OCI-LY7 (cell line): ENCODE measurements around the gene DNAJB5. TPM values are rescaled to one million over a fixed set of nuclear protein-coding genes. Genes with fewer than 3 reads are reported as not detected.

Source experiments
- BruUV-seq: library from RNA; stranded (reverse); fragments of 400-500 nt; replicated peaks from 2 replicates; lab custom pipeline; 2021; lab: Mats Ljungman, UMichigan
- CTCF ChIA-PET: fragments of 300-600 bp; sonication (Branson Sonifier 250); formaldehyde crosslinking; loops from one replicate; lab custom pipeline; 2022; ENCODE audit warnings: antibody characterized with exemption; ENCODE audit not compliant: unreplicated experiment; lab: Charles Lee
- POLR2A ChIA-PET: fragments of 300-600 bp; sonication (Branson Sonifier 250); formaldehyde crosslinking; loops from one replicate; lab custom pipeline; 2022; ENCODE audit warnings: antibody characterized with exemption; lab: Charles Lee
- DNase-seq: peaks from one replicate; pipeline ENCODE4 v3.0.0-alpha.2; 2015; ENCODE audit warnings: low spot score
- H2AFZ ChIP-seq: fragments of 200-600 bp; sonication (generic), shearing (Covaris generic); 2 replicates; pipeline ENCODE4 v1.6.1; 2014; ENCODE audit warnings: mild to moderate bottlenecking, antibody characterized with exemption, low read length, moderate library complexity
- H3K27ac ChIP-seq: fragments of 200-600 bp; sonication (generic); 2 replicates; pipeline ENCODE4 v1.5.1; 2014; ENCODE audit warnings: mixed run types, low read depth, mild to moderate bottlenecking, moderate library complexity, low read length, inconsistent platforms; ENCODE audit not compliant: poor library complexity, severe bottlenecking
- H3K36me3 ChIP-seq: fragments of 200-600 bp; sonication (generic); 2 replicates; pipeline ENCODE4 v1.6.1; 2014; ENCODE audit warnings: mild to moderate bottlenecking, antibody characterized with exemption, low read length, moderate library complexity, mixed read lengths; ENCODE audit not compliant: insufficient read depth
- H3K4me1 ChIP-seq: fragments of 200-600 bp; sonication (generic); 2 replicates; pipeline ENCODE4 v1.5.1; 2014; ENCODE audit warnings: mild to moderate bottlenecking, low read length; ENCODE audit not compliant: insufficient read depth, poor library complexity, severe bottlenecking
- H3K4me2 ChIP-seq: fragments of 200-600 bp; sonication (generic); 2 replicates; pipeline ENCODE4 v1.6.1; 2014; ENCODE audit warnings: mild to moderate bottlenecking, low read length
- H3K4me3 ChIP-seq: fragments of 200-600 bp; sonication (generic); 2 replicates; pipeline ENCODE4 v1.5.1; 2014; ENCODE audit warnings: mild to moderate bottlenecking, low read depth, low read length; ENCODE audit not compliant: poor library complexity, severe bottlenecking
- H3K79me2 ChIP-seq: fragments of 200-600 bp; sonication (generic); 2 replicates; pipeline ENCODE4 v1.6.1; 2016; ENCODE audit warnings: low read depth, mild to moderate bottlenecking, low read length, moderate library complexity, mixed read lengths; ENCODE audit not compliant: insufficient read depth
- H3K9me2 ChIP-seq: fragments of 200-600 bp; sonication (generic); 2 replicates; pipeline ENCODE4 v1.6.1; 2016; ENCODE audit warnings: mild to moderate bottlenecking, low read length, mixed read lengths; ENCODE audit not compliant: insufficient read depth
- H3K9me3 ChIP-seq: fragments of 200-600 bp; sonication (generic); 2 replicates; pipeline ENCODE4 v1.6.1; 2014; ENCODE audit warnings: mild to moderate bottlenecking, mixed run types, low read length, mixed read lengths
- H4K20me1 ChIP-seq: fragments of 200-600 bp; sonication (generic); 2 replicates; pipeline ENCODE4 v1.6.1; 2014; ENCODE audit warnings: mild to moderate bottlenecking, antibody characterized with exemption, low read length, moderate library complexity, mixed read lengths; ENCODE audit not compliant: insufficient read depth
- EZH2phosphoT487 ChIP-seq: fragments of 200-600 bp; sonication (generic); IDR thresholded peaks from 2 replicates; pipeline ENCODE4 v1.6.1; 2018; ENCODE audit warnings: low read depth, borderline replicate concordance, mild to moderate bottlenecking, mixed run types, antibody characterized with exemption, low read length, moderate library complexity, mixed read lengths
- intact Hi-C: fragments of 100-400 bp; cut with micrococcal nuclease; formaldehyde crosslinking; loops from one replicate; pipeline ENCODE4 v1.10.0; 2022; ENCODE audit not compliant: unreplicated experiment
- total RNA-seq, 2 experiments: library from RNA; depleted of rRNA in 1 of 2; stranded (reverse); fragments of >200 nt in 1 of 2; shearing (Covaris generic) in 1 of 2; gene quantifications; 2 replicates each; pipeline ENCODE4 v1.2.3, GENCODE V29; 2014 to 2022
- TF ChIP-seq, protein P1 (sequence below): fragments of 200-600 bp; sonication (generic); conservative IDR thresholded peaks from 2 replicates; pipeline ENCODE4 v1.5.1; 2014; ENCODE audit warnings: mild to moderate bottlenecking, antibody characterized with exemption, low read length, moderate library complexity, mixed read lengths

The DNAJB5 gene
- total RNA-seq, 2 experiments from 2014 or later, result 5.1 to 5.8 TPM

DNA sequence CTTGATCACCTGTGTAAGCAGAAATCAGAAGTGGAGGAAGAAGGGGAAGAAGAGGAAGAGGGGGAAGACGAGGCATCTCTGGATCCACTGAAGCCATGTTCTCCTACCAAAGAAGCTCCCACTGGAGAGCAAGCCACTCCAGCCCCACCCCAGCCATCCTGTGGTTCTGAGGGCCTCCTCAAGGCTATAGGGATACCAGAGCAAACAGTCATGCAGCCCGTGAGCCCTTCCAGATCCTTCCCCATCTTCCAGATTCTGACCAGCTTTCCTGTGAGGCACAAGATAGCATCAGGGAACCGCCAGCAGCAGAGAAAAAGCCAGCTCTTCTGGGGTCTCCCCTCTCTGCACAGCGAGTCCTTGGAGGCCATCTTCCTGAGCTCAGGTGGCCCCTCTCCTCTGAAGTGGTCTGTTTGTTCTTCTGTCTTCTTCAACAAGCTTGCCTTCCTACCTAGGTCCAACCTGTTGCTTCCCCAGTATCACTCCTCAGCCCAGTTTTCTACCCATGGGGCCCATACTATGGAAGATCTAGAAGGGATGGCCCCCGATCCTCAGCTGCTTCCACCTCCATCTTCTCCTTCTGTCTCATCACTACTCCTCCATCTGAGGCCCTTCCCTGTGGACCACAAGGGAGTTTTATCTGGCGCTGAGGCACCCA, 53.5 kb downstream of the DNAJB5 start:
- ChIA-PET POLR2A (no interaction called here), CTCF (interaction anchor here (1.7 kb wide), 1 partner anchor 16 kb away, joined by 4 read pairs; no protein-coding TSS in a partner anchor)
- H3K4me3 ChIP-seq, result no peak overlapping the region
- no peaks in the 10 kb centered on the region for H3K79me2 ChIP-seq
- H4K20me1 ChIP-seq, result no peaks in the 10 kb centered on the region
- no peak overlapping the region for H3K27ac ChIP-seq
- H3K36me3 ChIP-seq, result 0 out of 2 replicates have a peak, but pooled peaks cover 7% of the 10 kb centered on the region
- no peaks in the 10 kb centered on the region for H3K4me1 ChIP-seq
- no peaks in the 10 kb centered on the region for H3K9me2 ChIP-seq
- DNase-seq, result no peak
- intact Hi-C loops, result no loop called here
- no peaks in the 10 kb centered on the region for H3K9me3 ChIP-seq
- BruUV-seq, result no TSS peak
- no peak overlapping the region for H2AFZ ChIP-seq
- TF ChIP-seq, protein P1, sequence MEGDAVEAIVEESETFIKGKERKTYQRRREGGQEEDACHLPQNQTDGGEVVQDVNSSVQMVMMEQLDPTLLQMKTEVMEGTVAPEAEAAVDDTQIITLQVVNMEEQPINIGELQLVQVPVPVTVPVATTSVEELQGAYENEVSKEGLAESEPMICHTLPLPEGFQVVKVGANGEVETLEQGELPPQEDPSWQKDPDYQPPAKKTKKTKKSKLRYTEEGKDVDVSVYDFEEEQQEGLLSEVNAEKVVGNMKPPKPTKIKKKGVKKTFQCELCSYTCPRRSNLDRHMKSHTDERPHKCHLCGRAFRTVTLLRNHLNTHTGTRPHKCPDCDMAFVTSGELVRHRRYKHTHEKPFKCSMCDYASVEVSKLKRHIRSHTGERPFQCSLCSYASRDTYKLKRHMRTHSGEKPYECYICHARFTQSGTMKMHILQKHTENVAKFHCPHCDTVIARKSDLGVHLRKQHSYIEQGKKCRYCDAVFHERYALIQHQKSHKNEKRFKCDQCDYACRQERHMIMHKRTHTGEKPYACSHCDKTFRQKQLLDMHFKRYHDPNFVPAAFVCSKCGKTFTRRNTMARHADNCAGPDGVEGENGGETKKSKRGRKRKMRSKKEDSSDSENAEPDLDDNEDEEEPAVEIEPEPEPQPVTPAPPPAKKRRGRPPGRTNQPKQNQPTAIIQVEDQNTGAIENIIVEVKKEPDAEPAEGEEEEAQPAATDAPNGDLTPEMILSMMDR, result no peak
- no peak for TF ChIP-seq EZH2phosphoT487
- H3K4me2 ChIP-seq, result no peak overlapping the region

GRCh38 chr9:35044071-35044470, 54.5 kb downstream of the DNAJB5 start:
- H3K79me2 ChIP-seq, result no peaks in the 10 kb centered on the region
- CTCF ChIA-PET, result interaction anchor here (1.7 kb wide), 1 partner anchor 17 kb away, joined by 4 read pairs; no protein-coding TSS in a partner anchor
- H3K36me3 ChIP-seq, result peaks cover 16% of the 10 kb centered on the region
- no peaks in the 10 kb centered on the region for H4K20me1 ChIP-seq
- TF ChIP-seq, protein P1, result no peak
- TF ChIP-seq EZH2phosphoT487, result no peak
- intact Hi-C loops, result no loop called here
- DNase-seq, result no peak
- no peak overlapping the region for H3K27ac ChIP-seq
- POLR2A ChIA-PET, result no interaction called here
- H3K4me2 ChIP-seq, result no peak overlapping the region
- no peaks in the 10 kb centered on the region for H3K4me1 ChIP-seq
- H2AFZ ChIP-seq, result no peak overlapping the region
- BruUV-seq, result no TSS peak
- no peaks in the 10 kb centered on the region for H3K9me3 ChIP-seq
- no peaks in the 10 kb centered on the region for H3K9me2 ChIP-seq
- H3K4me3 ChIP-seq, result no peak overlapping the region

Other genes starting within 250 kb of the DNAJB5 start
- not detected in 2 replicates for gene PHF24, start 31.5 kb upstream of the DNAJB5 start, total RNA-seq (2014; rRNA removed; shearing (Covaris generic))
- not detected in 2 replicates for gene PHF24, start 31.5 kb upstream of the DNAJB5 start, total RNA-seq (2022)
- 158 and 187 TPM in 2 replicates for gene VCP, start 82.9 kb downstream of the DNAJB5 start, total RNA-seq (2014; rRNA removed; shearing (Covaris generic))
- 200 and 212 TPM in 2 replicates for gene VCP, start 82.9 kb downstream of the DNAJB5 start, total RNA-seq (2022)
- 85.1 and 86.5 TPM in 2 replicates for gene FANCG, start 90.2 kb downstream of the DNAJB5 start, total RNA-seq (2014; rRNA removed; shearing (Covaris generic))
- 121 and 145 TPM in 2 replicates for gene FANCG, start 90.2 kb downstream of the DNAJB5 start, total RNA-seq (2022)
- gene PIGO, start 106.8 kb downstream of the DNAJB5 start, total RNA-seq (2014; rRNA removed; shearing (Covaris generic)), result 12.7 and 16.0 TPM in 2 replicates
- 27.5 and 27.9 TPM in 2 replicates for gene PIGO, start 106.8 kb downstream of the DNAJB5 start, total RNA-seq (2022)
- 152 and 158 TPM in 2 replicates for gene STOML2, start 113.4 kb downstream of the DNAJB5 start, total RNA-seq (2014; rRNA removed; shearing (Covaris generic))
- 139 and 155 TPM in 2 replicates for gene STOML2, start 113.4 kb downstream of the DNAJB5 start, total RNA-seq (2022)
- gene ATOSB, start 126.1 kb downstream of the DNAJB5 start, total RNA-seq (2014; rRNA removed; shearing (Covaris generic)), result 1.4 and 1.5 TPM in 2 replicates
- 4.7 and 6.1 TPM in 2 replicates for gene ATOSB, start 126.1 kb downstream of the DNAJB5 start, total RNA-seq (2022)
- 1.7 and 4.8 TPM in 2 replicates for gene UNC13B, start 172.3 kb downstream of the DNAJB5 start, total RNA-seq (2014; rRNA removed; shearing (Covaris generic))
- gene UNC13B, start 172.3 kb downstream of the DNAJB5 start, total RNA-seq (2022), result 5.8 and 6.6 TPM in 2 replicates